K562 (cell line): ENCODE data around the gene TBX1. TPM values are rescaled to one million over a fixed set of nuclear protein-coding genes. Genes with fewer than 3 reads are reported as not detected.
A peak's percentile ranks its signal among the peaks of the same experiment; 100 is the strongest.

Experiments
- ATF3 ChIP-seq, 2 experiments: fragments of 450-650 bp in 1 of 2; sonication (generic) in 1 of 2; formaldehyde crosslinking in 1 of 2; IDR thresholded peaks in 1 of 2; conservative IDR thresholded peaks in 1 of 2; 2 replicates each; pipeline versions ENCODE4 v1.6.1 to v1.8.1; 2016 to 2023; ENCODE audit warnings: mild to moderate bottlenecking in 2 of 2, moderate library complexity in 2 of 2, inconsistent platforms in 1 of 2, missing genetic modification reagents in 1 of 2
- E2F6 ChIP-seq, 2 experiments: IDR thresholded peaks; 2 replicates each; pipeline ENCODE4 v1.6.1; 2011; ENCODE audit warnings: borderline replicate concordance in 1 of 2, control low read depth in 1 of 2, low read depth in 1 of 2, low read length in 1 of 2, mild to moderate bottlenecking in 1 of 2, mixed read lengths in 1 of 2, moderate library complexity in 1 of 2; ENCODE audit not compliant: insufficient read depth in 1 of 2, insufficient read length in 1 of 2, poor library complexity in 1 of 2, severe bottlenecking in 1 of 2; ENCODE audit errors: extremely low read depth in 1 of 2
- NFE2 ChIP-seq: IDR thresholded peaks from 2 replicates; pipeline ENCODE4 v1.6.1; 2014; ENCODE audit warnings: antibody characterized with exemption, low read depth
- SRSF3 ChIP-seq: fragments of 200-400 bp; formaldehyde crosslinking; IDR thresholded peaks from 2 replicates; pipeline ENCODE4 v1.6.1; 2016; ENCODE audit warnings: mild to moderate bottlenecking, low read length, moderate library complexity; ENCODE audit not compliant: insufficient read depth
- TAF1 ChIP-seq: IDR thresholded peaks from 2 replicates; pipeline ENCODE4 v1.6.1; 2011; ENCODE audit warnings: mild to moderate bottlenecking, low read length, moderate library complexity; ENCODE audit not compliant: insufficient read depth, control insufficient read depth, severe bottlenecking; ENCODE audit errors: extremely low read depth
- ZNF395 ChIP-seq: fragments of 200-800 bp; sonication (Bioruptor generic); IDR thresholded peaks from 2 replicates; pipeline ENCODE4 v1.6.1; 2017; ENCODE audit warnings: missing genetic modification characterization, missing compliant biosample characterization
- ZNF766 ChIP-seq: fragments of 200-800 bp; sonication (Bioruptor generic); conservative IDR thresholded peaks from 2 replicates; pipeline ENCODE4 v1.6.1; 2016; ENCODE audit warnings: missing genetic modification characterization, missing compliant biosample characterization
- polyA plus RNA-seq, 8 experiments: library from polyadenylated mRNA; depleted of rRNA in 4 of 8; stranded (reverse) in 5 of 8; unstranded in 3 of 8; fragments of >200 nt; fragmentation: Nextera tagmentation in 2 of 8; fragmentation: Illumina TruSeq in 1 of 8; extraction: Ambion mirVana in 2 of 8; extraction: Trizol in 1 of 8; gene quantifications; 2 replicates each; pipeline versions ENCODE4 v1.2.1 to v1.2.3, GENCODE V29; 2011 to 2014; ENCODE audit warnings: inconsistent platforms in 1 of 8, missing spikeins in 1 of 8
- total RNA-seq, 7 experiments: library from RNA; depleted of rRNA in 6 of 7; stranded (reverse); fragments of >200 nt in 6 of 7; fragmentation: Illumina TruSeq in 2 of 7; extraction: Trizol in 2 of 7; gene quantifications; 2 replicates each; pipeline versions ENCODE4 v1.2.1 to v1.2.3, GENCODE V29; 2011 to 2021; ENCODE audit warnings: low replicate concordance in 1 of 7
- TF ChIP-seq, protein P1 (sequence below): fragments of 450-650 bp; IDR thresholded peaks from one replicate; pipeline ENCODE4 v1.6.1; 2018; ENCODE audit warnings: mild to moderate bottlenecking, moderate library complexity; ENCODE audit not compliant: partially characterized antibody
- TF ChIP-seq, protein P2 (sequence below), 2 experiments: fragments of 450-650 bp in 1 of 2; sonication (generic) in 1 of 2; formaldehyde crosslinking in 1 of 2; IDR thresholded peaks; 2 replicates each; pipeline versions ENCODE4 v1.7.1 to v1.9.0; 2016 to 2022; ENCODE audit warnings: inconsistent platforms in 1 of 2, mild to moderate bottlenecking in 1 of 2, missing genetic modification reagents in 1 of 2

The TBX1 gene
- total and polyA plus RNA-seq, 9 of the 15 experiments (the other 6 are each of a cell fraction or from before 2014, with no cell fraction given), result 0.07 to 35.0 (median 3.9) TPM

- TF ChIP-seq NFE2 (no peak), TAF1 (no peak), ZNF766 (CRISPR knock-in tag) (0 out of 2 replicates have a peak, but pooled peaks have one; percentile 64), ATF3 (IDR thresholded peaks at IDR 0.05) (no peak), ATF3 (CRISPR knock-in tag; conservative IDR thresholded peaks at IDR 0.05) (no peak), SRSF3 (0 out of 2 replicates have a peak, but pooled peaks have one; percentile 34), E2F6 (IDR thresholded peaks at IDR 0.05; ENCODE audit: borderline replicate concordance in 1 of 2, extremely low read depth in 1 of 2, insufficient read depth in 1 of 2, insufficient read length in 1 of 2, low read depth in 1 of 2, low read length in 1 of 2, poor library complexity in 1 of 2, severe bottlenecking in 1 of 2) (peak in 1 of 2 experiments; percentile 21), ZNF395 (0 out of 2 replicates have a peak, but pooled peaks have one; percentile 57)
- TF ChIP-seq, protein P1, sequence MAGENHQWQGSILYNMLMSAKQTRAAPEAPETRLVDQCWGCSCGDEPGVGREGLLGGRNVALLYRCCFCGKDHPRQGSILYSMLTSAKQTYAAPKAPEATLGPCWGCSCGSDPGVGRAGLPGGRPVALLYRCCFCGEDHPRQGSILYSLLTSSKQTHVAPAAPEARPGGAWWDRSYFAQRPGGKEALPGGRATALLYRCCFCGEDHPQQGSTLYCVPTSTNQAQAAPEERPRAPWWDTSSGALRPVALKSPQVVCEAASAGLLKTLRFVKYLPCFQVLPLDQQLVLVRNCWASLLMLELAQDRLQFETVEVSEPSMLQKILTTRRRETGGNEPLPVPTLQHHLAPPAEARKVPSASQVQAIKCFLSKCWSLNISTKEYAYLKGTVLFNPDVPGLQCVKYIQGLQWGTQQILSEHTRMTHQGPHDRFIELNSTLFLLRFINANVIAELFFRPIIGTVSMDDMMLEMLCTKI, result no peak
- TF ChIP-seq, protein P2, sequence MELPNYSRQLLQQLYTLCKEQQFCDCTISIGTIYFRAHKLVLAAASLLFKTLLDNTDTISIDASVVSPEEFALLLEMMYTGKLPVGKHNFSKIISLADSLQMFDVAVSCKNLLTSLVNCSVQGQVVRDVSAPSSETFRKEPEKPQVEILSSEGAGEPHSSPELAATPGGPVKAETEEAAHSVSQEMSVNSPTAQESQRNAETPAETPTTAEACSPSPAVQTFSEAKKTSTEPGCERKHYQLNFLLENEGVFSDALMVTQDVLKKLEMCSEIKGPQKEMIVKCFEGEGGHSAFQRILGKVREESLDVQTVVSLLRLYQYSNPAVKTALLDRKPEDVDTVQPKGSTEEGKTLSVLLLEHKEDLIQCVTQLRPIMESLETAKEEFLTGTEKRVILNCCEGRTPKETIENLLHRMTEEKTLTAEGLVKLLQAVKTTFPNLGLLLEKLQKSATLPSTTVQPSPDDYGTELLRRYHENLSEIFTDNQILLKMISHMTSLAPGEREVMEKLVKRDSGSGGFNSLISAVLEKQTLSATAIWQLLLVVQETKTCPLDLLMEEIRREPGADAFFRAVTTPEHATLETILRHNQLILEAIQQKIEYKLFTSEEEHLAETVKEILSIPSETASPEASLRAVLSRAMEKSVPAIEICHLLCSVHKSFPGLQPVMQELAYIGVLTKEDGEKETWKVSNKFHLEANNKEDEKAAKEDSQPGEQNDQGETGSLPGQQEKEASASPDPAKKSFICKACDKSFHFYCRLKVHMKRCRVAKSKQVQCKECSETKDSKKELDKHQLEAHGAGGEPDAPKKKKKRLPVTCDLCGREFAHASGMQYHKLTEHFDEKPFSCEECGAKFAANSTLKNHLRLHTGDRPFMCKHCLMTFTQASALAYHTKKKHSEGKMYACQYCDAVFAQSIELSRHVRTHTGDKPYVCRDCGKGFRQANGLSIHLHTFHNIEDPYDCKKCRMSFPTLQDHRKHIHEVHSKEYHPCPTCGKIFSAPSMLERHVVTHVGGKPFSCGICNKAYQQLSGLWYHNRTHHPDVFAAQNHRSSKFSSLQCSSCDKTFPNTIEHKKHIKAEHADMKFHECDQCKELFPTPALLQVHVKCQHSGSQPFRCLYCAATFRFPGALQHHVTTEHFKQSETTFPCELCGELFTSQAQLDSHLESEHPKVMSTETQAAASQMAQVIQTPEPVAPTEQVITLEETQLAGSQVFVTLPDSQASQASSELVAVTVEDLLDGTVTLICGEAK (IDR thresholded peaks at IDR 0.05), result no peak
- TF ChIP-seq, protein P2 (CRISPR knock-in tag; IDR thresholded peaks at IDR 0.05), result peak; percentile 48
Observed at GRCh38 chr22:19772673-19773469, 12.3 kb downstream of the TBX1 start (continued).
